Adrenal gland (tissue), 12 donors: ENCODE results near the gene CYFIP1. TPM values are rescaled to one million over a fixed set of nuclear protein-coding genes. Genes with fewer than 3 reads are reported as not detected.

ENCODE experiments used
- DNase-seq, 7 donors: peaks; one replicate each; pipeline ENCODE4 v3.0.0-alpha.2; 2019 to 2020
- H3K27ac ChIP-seq, 5 donors: fragments of 200-600 bp; sonication (generic) in 4 of 5; 1 replicate in 3 of 5; 2 replicates in 2 of 5; pipeline versions ENCODE4 v1.5.1 to v1.8.0; 2016 to 2020; ENCODE audit warnings: mild to moderate bottlenecking in 1 of 5
- H3K27me3 ChIP-seq: fragments of 200-600 bp; 2 replicates; pipeline ENCODE4 v1.8.0; 2021
- H3K36me3 ChIP-seq, 2 donors: fragments of 200-600 bp; replicated peaks in 1 of 2; 1 replicate in 1 of 2; 2 replicates in 1 of 2; pipeline versions ENCODE4 v1.5.1 to v1.8.0; 2018 to 2022
- H3K4me1 ChIP-seq, 2 donors: fragments of 200-600 bp; replicated peaks in 1 of 2; 1 replicate in 1 of 2; 2 replicates in 1 of 2; pipeline versions ENCODE4 v1.5.1 to v1.8.0; 2018 to 2021
- H3K4me3 ChIP-seq, 4 donors: fragments of 200-600 bp; sonication (generic) in 3 of 4; one replicate each; pipeline ENCODE4 v1.5.1; 2016 to 2018
- H3K9me3 ChIP-seq, 3 donors: fragments of 200-600 bp; sonication (generic) in 1 of 3; replicated peaks in 1 of 3; 1 replicate in 2 of 3; 2 replicates in 1 of 3; pipeline versions ENCODE4 v1.5.1 to v1.8.0; 2016 to 2021
- POLR2A ChIP-seq, 2 donors: fragments of 450-650 bp; IDR thresholded peaks; one replicate each; pipeline ENCODE4 v1.6.1; 2017; ENCODE audit warnings: antibody characterized with exemption in 2 of 2, mild to moderate bottlenecking in 2 of 2, moderate library complexity in 1 of 2
- WGBS, 4 donors: extraction: QIAGEN DNeasy Blood & Tissue Kit in 2 of 4; methylation state at CpG; one replicate each; pipeline versions ENCODE4 v1.1.5 to v1.1.7; 2013 to 2017; 5-methylcytosine and 5-hydroxymethylcytosine counted together
- intact Hi-C, 2 donors: fragments of 100-400 bp; cut with DNase I; formaldehyde crosslinking; loops; one replicate each; pipeline versions ENCODE4 v1.14.1 to v1.15.0; 2022 to 2023
- polyA plus RNA-seq, 3 donors: library from polyadenylated mRNA; stranded (reverse); fragments of 200-250 nt in 2 of 3; fragments of 350-450 nt in 1 of 3; fragmentation: Illumina TruSeq in 1 of 3; extraction: RNeasy Lipid Tissue Mini Kit (QIAGEN cat#74804) in 1 of 3; gene quantifications; one replicate each; pipeline ENCODE4 v1.2.3, GENCODE V29; 2013 to 2014
- total RNA-seq, 9 donors: library from RNA; depleted of rRNA in 4 of 9; stranded (reverse); fragments of >200 nt in 4 of 9; fragments of 120-200 nt in 1 of 9; fragmentation: NEBNext Ultra II Directional in 1 of 9; extraction: Animal tissue kit (Norgen Biotek cat#: 25700) in 1 of 9; gene quantifications; one replicate each; pipeline versions ENCODE4 v1.1.0 to v1.2.4, GENCODE V29; 2013 to 2023
- TF ChIP-seq, protein P1 (sequence below), 6 experiments: fragments of 450-650 bp in 4 of 6; fragments of 200-600 bp in 2 of 6; sonication (generic) in 1 of 6; IDR thresholded peaks; 1 replicate in 5 of 6; 2 replicates in 1 of 6; pipeline versions ENCODE4 v1.5.1 to v1.8.0; 2016 to 2021; ENCODE audit warnings: antibody characterized with exemption in 6 of 6, mild to moderate bottlenecking in 2 of 6, moderate library complexity in 1 of 6
- donor health status: healthy with polysubstance abuse.
- donor health status: Bipolar disorder and iron deficiency.
- donor health status: DM: yes; HTN: yes; CAD: no.
- donor health status: DM: no; HTN: no; CAD: no.
- donor health status: DM: no; HTN: no; CAD: no.
- donor health status: DM: yes; HTN: yes; CAD: no.

Gene CYFIP1
- total and polyA plus RNA-seq, 12 donors = 21.2 to 124 (median 85.0) TPM

DNA sequence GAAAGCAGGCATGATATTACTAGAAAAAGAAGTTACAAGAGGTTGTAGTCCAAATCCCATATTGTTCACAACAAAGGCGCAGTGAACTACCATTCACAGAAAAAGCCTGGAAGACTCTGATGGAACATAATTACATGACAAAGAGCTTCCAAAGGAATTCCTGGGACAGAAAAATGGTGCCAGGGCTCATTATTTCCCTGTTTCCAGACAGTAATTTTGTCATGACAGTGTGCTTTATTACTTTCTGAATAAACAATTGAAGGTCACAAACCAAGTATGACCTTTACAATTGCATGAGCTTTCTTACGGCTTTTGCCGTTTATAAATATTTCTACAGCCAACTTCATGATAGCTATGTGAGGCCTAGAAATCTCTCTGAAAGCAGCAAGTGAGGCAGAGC is 61.0 kb downstream of the CYFIP1 start:
- WGBS, 4 donors = 37 to 46% (median 43%) methylated on average over 3 of the region's 3 CpGs
- H3K36me3 ChIP-seq = peaks cover 0 to 52% of the 10 kb centered on the region in 2 donors
- H3K9me3 ChIP-seq = no peaks in the 10 kb centered on the region
- TF ChIP-seq POLR2A (IDR thresholded peaks at IDR 0.05) = no peak
- TF ChIP-seq, protein P1, sequence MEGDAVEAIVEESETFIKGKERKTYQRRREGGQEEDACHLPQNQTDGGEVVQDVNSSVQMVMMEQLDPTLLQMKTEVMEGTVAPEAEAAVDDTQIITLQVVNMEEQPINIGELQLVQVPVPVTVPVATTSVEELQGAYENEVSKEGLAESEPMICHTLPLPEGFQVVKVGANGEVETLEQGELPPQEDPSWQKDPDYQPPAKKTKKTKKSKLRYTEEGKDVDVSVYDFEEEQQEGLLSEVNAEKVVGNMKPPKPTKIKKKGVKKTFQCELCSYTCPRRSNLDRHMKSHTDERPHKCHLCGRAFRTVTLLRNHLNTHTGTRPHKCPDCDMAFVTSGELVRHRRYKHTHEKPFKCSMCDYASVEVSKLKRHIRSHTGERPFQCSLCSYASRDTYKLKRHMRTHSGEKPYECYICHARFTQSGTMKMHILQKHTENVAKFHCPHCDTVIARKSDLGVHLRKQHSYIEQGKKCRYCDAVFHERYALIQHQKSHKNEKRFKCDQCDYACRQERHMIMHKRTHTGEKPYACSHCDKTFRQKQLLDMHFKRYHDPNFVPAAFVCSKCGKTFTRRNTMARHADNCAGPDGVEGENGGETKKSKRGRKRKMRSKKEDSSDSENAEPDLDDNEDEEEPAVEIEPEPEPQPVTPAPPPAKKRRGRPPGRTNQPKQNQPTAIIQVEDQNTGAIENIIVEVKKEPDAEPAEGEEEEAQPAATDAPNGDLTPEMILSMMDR (IDR thresholded peaks at IDR 0.05) = no peak
- H3K27ac ChIP-seq = peak overlapping the region in 2 of 5 donors; percentile 7 to 50
- no peak overlapping the region for H3K4me3 ChIP-seq
- peaks cover 7 to 9% of the 10 kb centered on the region in 2 donors for H3K4me1 ChIP-seq
- DNase-seq = no peak
- intact Hi-C loops = no loop called here
- H3K27me3 ChIP-seq = no peaks in the 10 kb centered on the region

DNA sequence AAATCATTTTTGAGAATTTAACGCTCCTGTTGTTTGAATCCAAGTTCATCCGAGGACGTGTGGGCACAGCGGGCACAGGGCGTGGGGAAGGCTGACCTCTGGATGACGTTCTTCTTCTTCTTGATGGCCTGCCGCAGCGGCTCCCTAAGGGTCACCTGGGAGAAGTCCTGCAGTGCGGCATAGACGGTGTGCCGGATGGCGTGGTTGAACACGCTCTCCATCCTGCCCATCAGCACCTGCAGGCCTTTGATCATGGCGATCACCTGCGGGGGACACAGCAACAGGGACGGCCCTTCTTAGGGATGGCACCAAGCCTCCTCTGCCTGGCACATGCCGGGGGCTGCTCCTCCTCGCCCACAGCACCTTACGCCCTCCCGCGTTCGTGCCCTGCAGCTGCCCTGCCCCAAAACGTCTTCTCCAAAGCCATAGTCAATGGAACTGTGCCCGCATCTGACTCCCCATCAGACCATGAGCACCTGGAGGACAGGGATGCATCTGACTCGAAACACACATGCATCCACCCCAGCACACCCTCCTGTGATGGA is 61.5 kb downstream of the CYFIP1 start:
- WGBS, 4 donors = 96 to 97% (median 96%) methylated on average over 19 to 25 of the region's 25 CpGs
- Histone ChIP-seq H3K4me1 (peaks cover 7 to 9% of the 10 kb centered on the region in 2 donors), H3K4me3 (no peak overlapping the region), H3K27me3 (no peaks in the 10 kb centered on the region), H3K36me3 (peaks cover 0 to 57% of the 10 kb centered on the region in 2 donors), H3K9me3 (no peaks in the 10 kb centered on the region), H3K27ac (no peak overlapping the region)
- no peak for DNase-seq
- intact Hi-C loops = no loop called here
- no peak for TF ChIP-seq POLR2A (IDR thresholded peaks at IDR 0.05)
- TF ChIP-seq, protein P1 (IDR thresholded peaks at IDR 0.05) = no peak

GRCh38 chr15:22918056-22918455 is 62.1 kb downstream of the CYFIP1 start:
- 87 to 91% (median 89%) methylated on average over 6 to 9 of the region's 9 CpGs for WGBS, 4 donors
- Histone ChIP-seq H3K4me1 (peaks cover 7 to 9% of the 10 kb centered on the region in 2 donors), H3K27me3 (no peaks in the 10 kb centered on the region), H3K27ac (no peak overlapping the region), H3K4me3 (no peak overlapping the region), H3K9me3 (no peaks in the 10 kb centered on the region), H3K36me3 (peaks cover 0 to 59% of the 10 kb centered on the region in 2 donors)
- DNase-seq = no peak
- intact Hi-C loops = no loop called here
- no peak for TF ChIP-seq POLR2A (IDR thresholded peaks at IDR 0.05)
- TF ChIP-seq, protein P1 (IDR thresholded peaks at IDR 0.05) = no peak

GRCh38 chr15:22917556-22917955 is 62.6 kb downstream of the CYFIP1 start:
- no peak for TF ChIP-seq POLR2A (IDR thresholded peaks at IDR 0.05)
- TF ChIP-seq, protein P1 (IDR thresholded peaks at IDR 0.05) = no peak
- no peak for DNase-seq
- no peaks in the 10 kb centered on the region for H3K9me3 ChIP-seq
- H3K27me3 ChIP-seq = no peaks in the 10 kb centered on the region
- no peak overlapping the region for H3K4me3 ChIP-seq
- H3K36me3 ChIP-seq = peaks cover 0 to 59% of the 10 kb centered on the region in 2 donors
- intact Hi-C loops = no loop called here
- peaks cover 7 to 9% of the 10 kb centered on the region in 2 donors for H3K4me1 ChIP-seq
- H3K27ac ChIP-seq = no peak overlapping the region
- WGBS, 4 donors = 94 to 99% (median 97%) methylated on average over 7 to 18 of the region's 18 CpGs
